ENCODE measurements around the gene LGALS9. TPM values are rescaled to one million over a fixed set of nuclear protein-coding genes. Genes with fewer than 3 reads are reported as not detected.
"Not testable (repeated sequence)": the region's sequence is repeated elsewhere in the genome, so short reads cannot be mapped to it uniquely, and the experiment has no call there.

The LGALS9 gene

GRCh38 chr17:27690882-27691281 lies 59.9 kb downstream of the LGALS9 start:
- Histone ChIP-seq H3K27ac (ENCODE audit: low read length, poor library complexity, severe bottlenecking) (no peak overlapping the region), H2BK12ac (ENCODE audit: low read length in 2 of 2) (no peak overlapping the region), H4K8ac (ENCODE audit: low read length) (no peak overlapping the region), H3K18ac (ENCODE audit: low read depth in 1 of 2, low read length in 2 of 2) (no peak overlapping the region), H3K4me1 (ENCODE audit: control insufficient read depth, insufficient read depth, low read depth, low read length) (no peaks in the 10 kb centered on the region), H2AFZ (ENCODE audit: low read depth, low read length) (no peak overlapping the region), H2BK120ac (ENCODE audit: low read depth, low read length) (no peak overlapping the region), H3K36me3 (ENCODE audit: control insufficient read depth in 1 of 2, insufficient read depth in 2 of 2, low read depth in 1 of 2, low read length in 2 of 2) (no peaks in the 10 kb centered on the region), H2BK5ac (ENCODE audit: low read depth, low read length, poor library complexity, severe bottlenecking) (no peak overlapping the region), H3K23ac (ENCODE audit: low read length in 2 of 2) (no peak overlapping the region), H3K9ac (ENCODE audit: low read length) (no peak overlapping the region), H2BK15ac (ENCODE audit: low read depth, poor library complexity, severe bottlenecking) (no peak overlapping the region), H3K9me3 (ENCODE audit: control insufficient read depth, low read length) (peaks cover 18% of the 10 kb centered on the region), H3K4me3 (ENCODE audit: insufficient read depth in 1 of 2, low read depth in 1 of 2, low read length in 2 of 2) (no peak overlapping the region), H3K4ac (ENCODE audit: low read depth in 1 of 2, low read length in 2 of 2) (no peak overlapping the region), H3K4me2 (ENCODE audit: low read length, poor library complexity, severe bottlenecking) (no peak overlapping the region), H4K91ac (ENCODE audit: low read length) (no peak overlapping the region), H3K14ac (ENCODE audit: low read length in 2 of 2) (no peak overlapping the region), H3K27me3 (ENCODE audit: control insufficient read depth in 1 of 2, insufficient read depth in 1 of 2, low read length in 2 of 2) (no peaks in the 10 kb centered on the region), H2AK5ac (ENCODE audit: low read length, severe bottlenecking) (no peak overlapping the region), H3K79me1 (replicated peaks; ENCODE audit: low read length, poor library complexity, severe bottlenecking) (no peaks in the 10 kb centered on the region)
- no CpG with 5 or more reads among the region's 1 CpG for WGBS
- no peak for DNase-seq

GRCh38 chr17:27695254-27695814 lies 64.3 kb downstream of the LGALS9 start:
- H2BK12ac ChIP-seq (ENCODE audit: low read length in 2 of 2); H3K23ac ChIP-seq (ENCODE audit: low read length in 2 of 2); H3K4ac ChIP-seq (ENCODE audit: low read depth in 1 of 2, low read length in 2 of 2); DNase-seq; H2BK5ac ChIP-seq (ENCODE audit: low read depth, low read length, poor library complexity, severe bottlenecking); H3K18ac ChIP-seq (ENCODE audit: low read depth in 1 of 2, low read length in 2 of 2); H2BK120ac ChIP-seq (ENCODE audit: low read depth, low read length); H4K8ac ChIP-seq (ENCODE audit: low read length); H2AFZ ChIP-seq (ENCODE audit: low read depth, low read length); H3K79me1 ChIP-seq (replicated peaks; ENCODE audit: low read length, poor library complexity, severe bottlenecking); H4K91ac ChIP-seq (ENCODE audit: low read length); H3K27me3 ChIP-seq (ENCODE audit: control insufficient read depth in 1 of 2, insufficient read depth in 1 of 2, low read length in 2 of 2); H3K36me3 ChIP-seq (ENCODE audit: control insufficient read depth in 1 of 2, insufficient read depth in 2 of 2, low read depth in 1 of 2, low read length in 2 of 2); H3K4me3 ChIP-seq (ENCODE audit: insufficient read depth in 1 of 2, low read depth in 1 of 2, low read length in 2 of 2); H3K14ac ChIP-seq (ENCODE audit: low read length in 2 of 2); H2BK15ac ChIP-seq (ENCODE audit: low read depth, poor library complexity, severe bottlenecking); H3K4me1 ChIP-seq (ENCODE audit: control insufficient read depth, insufficient read depth, low read depth, low read length); H2AK5ac ChIP-seq (ENCODE audit: low read length, severe bottlenecking); H3K27ac ChIP-seq (ENCODE audit: low read length, poor library complexity, severe bottlenecking); H3K9ac ChIP-seq (ENCODE audit: low read length); H3K4me2 ChIP-seq (ENCODE audit: low read length, poor library complexity, severe bottlenecking): not testable (repeated sequence)
- peaks cover 24% of the 10 kb centered on the region for H3K9me3 ChIP-seq (ENCODE audit: control insufficient read depth, low read length)
- 71% methylated on average over 2 of the region's 2 CpGs for WGBS

Small RNA genes within 50 kb of the gene (small RNA-seq; reads per million reads assigned to genes)
- not detected for gene AC015688.1 (ENCODE audit: low read depth)
- not detected for gene AC015688.2 (ENCODE audit: low read depth)
- gene AC015688.5 (ENCODE audit: low read depth) = not detected
- gene CPDP1 (ENCODE audit: low read depth) = not detected

Data from mesenchymal stem cell (in vitro differentiated cells and primary cell).